ELR (cell line): ENCODE measurements around the gene FUT7.
A peak's percentile ranks its signal among the peaks of the same experiment; 100 is the strongest.
"Not testable (repeated sequence)": the region's sequence is repeated elsewhere in the genome, so short reads cannot be mapped to it uniquely, and the experiment has no call there.

Source experiments
- DNase-seq: peaks from one replicate; pipeline ENCODE4 v3.0.0-alpha.2; 2015; ENCODE audit warnings: low read depth

Gene FUT7

DNA sequence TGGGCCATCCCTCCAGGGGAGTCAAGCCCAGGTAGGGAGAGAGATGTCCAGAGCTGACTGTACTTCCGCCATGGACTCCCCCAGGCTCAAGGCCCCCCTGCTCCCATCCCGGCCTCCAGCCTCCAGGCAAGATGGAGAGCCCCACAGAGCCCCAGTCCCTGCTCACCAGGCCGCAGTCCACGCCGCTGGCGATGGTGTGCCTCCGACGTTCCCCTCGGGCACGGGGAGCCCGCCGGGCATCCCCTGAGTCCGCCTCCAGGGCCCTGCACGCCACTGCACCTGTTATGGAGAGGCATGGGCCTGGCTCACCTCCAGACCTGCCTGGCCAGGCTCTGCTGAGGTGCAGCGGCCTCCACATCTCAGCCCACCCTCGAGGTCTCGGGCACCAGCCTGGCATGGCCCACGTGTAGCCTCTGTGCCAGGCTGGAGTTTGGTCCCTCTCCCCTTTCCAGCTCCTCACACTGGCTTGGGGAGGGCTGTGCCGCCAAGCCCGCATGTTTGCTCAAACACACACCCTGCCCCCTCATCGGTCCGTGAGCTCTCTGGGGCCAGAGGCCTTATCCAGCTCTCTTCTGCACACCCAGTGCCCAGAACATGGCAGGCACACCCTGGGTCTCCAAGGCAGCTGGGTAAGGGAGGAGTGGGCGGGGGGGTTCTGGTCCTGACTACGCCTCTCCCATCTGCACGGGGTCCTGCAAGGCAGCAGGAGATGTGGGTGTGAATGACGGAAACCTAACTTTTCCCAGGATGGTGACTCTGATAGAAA lies 34.4 kb upstream of the FUT7 start:
- DNase-seq: no peak

DNA sequence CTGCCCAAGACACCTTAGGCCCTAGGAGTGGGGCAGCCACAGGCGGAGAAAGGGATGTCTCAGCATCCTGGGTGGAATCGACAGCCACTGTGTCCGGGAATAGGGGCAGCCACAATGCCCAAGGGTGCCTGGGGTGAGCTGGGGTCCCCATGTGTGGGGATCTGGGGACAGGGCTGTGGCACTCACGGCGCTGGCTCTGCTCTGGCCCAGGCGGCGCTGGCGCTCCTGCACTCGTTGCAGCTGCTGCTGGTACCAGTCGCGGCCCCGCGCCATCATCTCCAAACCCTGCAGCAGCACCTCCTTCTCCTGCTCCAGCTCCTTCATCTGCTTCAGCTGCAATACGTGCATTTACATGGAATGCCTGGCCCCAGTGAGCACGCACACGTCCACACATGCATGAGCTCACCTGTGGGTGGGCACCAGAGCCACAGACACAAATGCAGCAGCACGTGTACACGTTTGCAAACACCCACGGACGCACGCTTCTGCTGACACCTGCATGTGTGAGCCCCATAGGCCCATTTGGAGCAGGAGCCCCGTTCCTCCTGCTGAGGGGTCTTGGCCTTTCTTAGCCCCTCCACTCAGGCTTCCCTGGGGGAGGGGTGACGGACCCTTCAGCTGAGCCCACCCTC lies 33.6 kb upstream of the FUT7 start:
- no peak for DNase-seq

DNA sequence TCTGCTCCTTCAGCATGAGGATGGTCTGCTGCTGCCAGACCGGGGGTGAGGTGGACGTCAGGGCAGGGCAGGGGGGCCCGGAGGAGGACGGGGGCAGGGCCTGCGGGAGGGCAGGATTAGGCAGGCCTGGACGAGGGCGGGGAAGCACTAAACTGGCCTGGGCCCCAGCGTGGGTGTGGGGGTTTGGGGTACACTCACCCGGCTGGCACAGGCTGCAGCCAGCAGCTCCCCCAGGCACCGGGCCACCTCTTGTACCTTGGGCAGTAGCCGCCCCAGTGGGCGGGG lies 32.9 kb upstream of the FUT7 start:
- DNase-seq: no peak

DNA sequence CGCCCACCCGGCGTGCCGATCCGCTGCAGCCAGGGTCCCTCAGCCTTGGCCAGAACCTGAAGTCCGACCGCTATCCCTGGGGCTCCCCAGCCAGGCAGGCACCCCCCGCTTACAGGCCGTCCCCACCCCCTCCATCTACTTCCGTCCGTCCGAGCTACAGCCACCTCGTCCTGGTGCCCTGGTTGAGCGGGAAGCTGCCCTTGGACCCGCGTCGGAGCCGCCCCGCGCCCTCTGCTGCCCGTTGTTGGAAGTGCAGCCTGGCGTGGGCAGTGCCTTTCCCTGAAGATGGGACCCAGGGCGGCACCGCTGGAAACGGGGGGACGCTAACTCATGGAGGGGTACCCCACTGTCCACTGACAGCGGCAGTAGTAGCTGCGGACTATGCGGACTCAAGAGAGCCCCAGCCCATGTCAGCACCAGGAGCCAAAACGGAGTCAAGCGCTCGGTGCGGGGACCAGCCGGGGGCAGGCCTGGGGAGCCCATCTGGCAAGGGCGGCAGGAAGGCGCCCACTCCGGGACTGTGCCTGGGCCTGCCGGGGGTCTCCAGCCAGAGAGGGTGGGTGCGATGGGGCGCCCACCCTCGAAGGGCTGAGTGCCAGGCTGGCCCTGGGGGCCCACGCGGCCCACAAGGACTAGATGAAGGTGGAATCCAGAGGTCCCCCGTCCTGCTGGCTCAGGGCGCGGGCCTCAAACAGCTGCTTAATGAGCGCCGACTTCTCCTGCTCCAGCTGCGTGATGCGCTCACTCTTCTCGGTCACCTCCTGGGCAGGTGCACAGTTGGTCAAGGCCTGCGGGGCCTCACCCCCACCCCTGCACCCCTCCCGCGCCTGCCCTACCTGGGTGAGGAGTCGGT lies 32.4 kb upstream of the FUT7 start:
- peak; percentile 76 for DNase-seq

DNA sequence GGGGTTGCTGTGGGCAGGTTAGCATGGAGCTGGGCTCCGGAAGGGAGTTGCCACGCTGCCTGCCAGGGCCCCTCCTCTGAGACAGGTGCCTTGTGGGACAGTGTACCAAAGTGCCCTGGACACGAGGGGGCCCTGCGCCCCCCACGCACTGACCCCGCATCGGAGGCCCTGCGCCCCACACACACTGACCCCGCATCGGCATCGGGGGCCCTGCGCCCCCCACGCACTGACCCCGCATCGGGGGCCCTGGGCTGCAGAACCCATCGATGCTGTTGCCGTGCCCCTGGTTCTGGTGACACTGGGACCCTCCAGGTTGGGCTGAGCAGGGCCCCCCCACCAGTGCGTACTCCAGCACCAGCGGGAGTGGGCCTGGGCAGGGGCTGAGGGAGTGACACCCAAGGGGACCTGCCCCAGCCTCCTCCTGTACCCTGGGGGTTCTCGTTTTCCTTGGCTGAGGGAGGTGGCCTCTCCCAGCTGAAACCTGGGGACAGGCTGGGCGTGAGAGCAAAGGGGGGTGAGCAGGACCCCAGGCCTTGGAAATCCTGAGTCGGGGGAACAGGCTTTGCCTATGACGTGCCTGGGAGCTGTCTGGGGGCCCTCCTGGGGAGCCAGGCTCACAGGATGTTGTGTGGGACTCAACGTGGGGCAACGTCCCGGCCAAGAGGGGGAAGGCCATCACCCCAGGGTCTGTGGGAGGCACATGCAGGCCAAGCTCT lies 31.6 kb upstream of the FUT7 start:
- no peak for DNase-seq

DNA sequence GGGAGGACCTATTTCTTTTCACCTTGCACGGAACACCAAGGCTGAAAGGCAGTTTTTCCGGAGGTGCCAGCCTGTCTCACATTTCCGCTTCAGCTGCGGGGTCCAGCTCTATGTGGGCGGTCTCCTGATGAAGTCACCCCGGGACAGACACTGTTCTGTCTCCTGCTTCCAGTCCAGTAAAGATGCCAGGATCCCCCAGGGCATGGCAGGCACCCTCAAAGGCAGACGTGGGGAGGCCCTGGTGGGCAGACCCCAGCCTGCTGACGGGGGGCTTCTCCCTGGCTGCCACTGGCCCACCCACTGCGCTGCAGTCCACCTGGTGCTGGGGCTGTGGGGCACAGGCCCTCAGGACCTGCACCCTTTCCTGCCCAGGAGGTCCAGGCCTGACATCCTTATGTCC lies 30.9 kb upstream of the FUT7 start:
- DNase-seq: not testable (repeated sequence)

DNA sequence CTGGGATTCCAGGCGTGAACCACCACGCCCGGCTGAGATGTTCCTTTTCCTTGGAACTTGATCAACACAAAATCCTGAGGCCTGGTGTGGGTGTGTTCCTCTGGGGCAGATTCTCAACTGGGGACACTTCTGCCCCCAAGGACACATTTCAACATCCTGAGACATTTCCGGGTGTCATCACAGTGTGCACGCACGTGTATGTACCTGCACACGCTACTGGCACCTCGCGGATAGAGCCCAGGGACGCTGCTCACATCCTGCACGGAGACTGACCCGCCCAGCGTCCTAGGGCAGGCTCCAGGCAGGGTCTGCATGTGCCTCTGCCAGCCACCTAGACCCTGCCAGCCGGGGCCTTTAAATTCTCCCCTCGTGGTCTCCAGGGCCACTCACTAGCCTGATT lies 30.5 kb upstream of the FUT7 start:
- DNase-seq: no peak

DNA sequence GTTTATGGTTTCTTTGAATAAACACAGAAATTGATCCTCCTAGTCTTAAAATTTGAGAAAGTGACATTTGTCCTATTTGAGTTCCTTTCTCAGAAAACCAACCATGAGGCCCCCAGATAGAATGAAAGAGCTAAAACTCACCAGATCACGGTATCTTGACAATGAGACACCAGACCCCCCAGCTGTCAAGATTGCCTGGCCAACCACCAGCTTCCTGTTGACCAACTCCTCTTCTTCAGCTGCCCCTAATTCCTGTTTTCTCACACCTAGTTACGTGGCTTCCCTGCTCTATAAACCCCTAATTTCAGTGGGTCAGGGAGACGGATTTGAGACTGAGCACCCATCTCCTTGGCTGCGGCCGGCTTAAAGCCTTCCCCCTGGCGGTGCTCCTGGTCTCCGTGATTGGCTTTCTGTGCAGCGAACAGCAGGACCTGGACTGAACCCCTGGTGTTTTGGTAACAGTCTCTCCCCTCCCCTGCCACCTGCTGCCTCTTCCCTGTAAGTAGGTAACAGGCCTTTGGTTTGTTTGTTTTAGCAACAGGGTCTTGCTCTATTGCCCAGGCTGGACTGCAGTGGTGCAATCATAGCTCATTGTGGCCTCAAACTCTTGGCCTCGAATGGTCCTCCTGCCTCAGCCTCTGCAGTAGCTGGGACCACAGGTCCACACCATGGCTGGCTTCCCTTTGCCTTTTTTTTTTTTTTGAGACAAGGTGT lies 26.8 kb upstream of the FUT7 start:
- no peak for DNase-seq

DNA sequence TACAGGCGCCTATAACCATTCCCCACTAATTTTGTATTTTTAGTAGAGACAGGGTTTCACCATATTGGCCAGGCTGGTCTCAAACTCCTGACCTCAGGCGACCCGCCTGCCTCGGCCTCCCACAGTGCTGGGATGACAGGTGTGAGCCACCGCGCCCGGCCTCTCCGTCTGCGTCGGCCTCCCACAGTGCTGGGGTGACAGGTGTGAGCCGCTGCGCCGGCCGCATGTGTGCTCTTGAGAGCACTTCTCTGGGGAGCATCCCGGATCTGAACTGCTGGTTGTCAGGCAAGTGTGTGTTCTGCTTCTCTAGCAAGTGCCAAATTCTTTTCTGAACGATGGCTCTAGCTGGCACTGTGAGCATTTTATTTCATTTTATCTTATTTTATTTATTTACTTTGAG lies 25.7 kb upstream of the FUT7 start:
- DNase-seq: no peak

DNA sequence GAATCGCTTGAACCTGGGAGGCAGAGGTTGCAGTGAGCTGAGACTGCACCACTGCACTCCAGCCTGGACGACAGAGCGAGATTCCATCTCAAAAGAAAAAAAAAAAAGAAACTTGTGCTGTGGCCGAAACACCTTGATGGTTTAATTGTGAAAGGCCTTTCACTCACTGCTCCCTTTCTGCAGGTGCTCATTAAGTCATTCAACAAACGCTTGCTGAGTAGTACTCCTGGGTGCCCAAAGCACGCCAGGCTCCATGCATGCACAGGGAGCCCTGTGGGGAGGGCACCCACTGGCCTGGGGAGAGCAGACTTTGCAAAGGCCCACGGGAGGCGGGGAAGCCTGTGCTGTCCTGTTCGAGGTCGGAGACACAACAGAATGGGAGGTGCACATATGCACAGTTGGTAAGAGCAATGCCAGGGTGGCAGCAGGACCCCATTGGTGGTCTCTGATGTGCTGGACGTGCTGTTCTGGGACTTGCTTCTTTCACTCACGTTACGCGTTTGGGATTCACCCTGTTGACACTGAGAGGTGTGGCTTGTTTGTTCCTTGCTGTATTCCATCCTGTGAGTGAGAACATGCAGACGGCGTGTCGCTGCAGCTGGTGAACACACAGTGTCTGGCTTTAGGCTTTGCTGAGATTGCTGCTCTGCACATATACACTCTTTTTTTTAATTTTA lies 25.0 kb upstream of the FUT7 start:
- DNase-seq: no peak

DNA sequence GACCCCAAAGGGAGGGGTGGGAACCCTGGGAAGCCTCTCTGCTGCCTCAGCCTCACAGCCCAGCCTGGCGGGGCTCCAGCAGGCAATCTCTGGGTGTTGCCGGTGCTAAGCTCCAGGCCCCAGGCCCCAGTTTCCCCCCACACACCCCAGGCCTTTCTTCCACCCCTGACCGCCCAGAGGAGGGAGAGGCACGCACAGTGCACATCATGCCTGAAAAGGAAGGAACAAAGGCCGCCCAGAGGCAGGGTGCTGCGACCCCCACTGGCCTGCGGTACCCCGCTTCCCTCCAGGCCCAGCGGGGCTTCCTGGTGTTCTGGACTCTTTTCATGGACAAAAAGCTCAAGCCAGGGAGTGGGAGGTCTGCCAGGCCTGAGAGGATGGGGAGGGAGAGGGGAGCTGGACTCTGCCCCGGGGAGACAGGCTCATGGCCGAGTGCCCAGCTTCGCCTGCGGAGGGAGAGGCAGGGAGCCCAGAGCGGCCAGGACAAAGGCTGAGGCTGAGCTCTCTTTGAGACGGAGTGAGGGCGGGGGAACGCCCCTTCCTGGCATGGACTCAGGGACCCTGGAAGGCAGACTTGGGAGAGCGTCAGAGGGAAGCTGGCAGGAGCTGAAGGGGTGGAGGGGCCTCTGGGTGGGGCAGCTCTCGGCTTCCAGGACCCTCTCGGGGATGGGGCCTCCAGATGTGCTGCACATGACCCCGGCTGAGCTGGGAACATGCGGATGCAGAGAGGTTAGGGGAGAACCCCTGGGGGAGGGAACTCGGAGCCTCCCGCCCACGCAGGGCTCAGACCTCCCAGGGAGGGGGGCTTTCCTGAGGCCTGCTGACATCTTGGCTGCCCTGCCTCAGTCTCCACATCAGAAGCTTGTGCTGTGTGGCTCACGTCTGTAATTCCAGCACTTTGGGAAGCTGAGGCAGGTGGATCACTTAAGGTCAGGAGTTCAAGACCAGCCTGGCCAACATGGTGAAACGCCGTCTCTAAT lies 23.8 kb upstream of the FUT7 start:
- no peak for DNase-seq

DNA sequence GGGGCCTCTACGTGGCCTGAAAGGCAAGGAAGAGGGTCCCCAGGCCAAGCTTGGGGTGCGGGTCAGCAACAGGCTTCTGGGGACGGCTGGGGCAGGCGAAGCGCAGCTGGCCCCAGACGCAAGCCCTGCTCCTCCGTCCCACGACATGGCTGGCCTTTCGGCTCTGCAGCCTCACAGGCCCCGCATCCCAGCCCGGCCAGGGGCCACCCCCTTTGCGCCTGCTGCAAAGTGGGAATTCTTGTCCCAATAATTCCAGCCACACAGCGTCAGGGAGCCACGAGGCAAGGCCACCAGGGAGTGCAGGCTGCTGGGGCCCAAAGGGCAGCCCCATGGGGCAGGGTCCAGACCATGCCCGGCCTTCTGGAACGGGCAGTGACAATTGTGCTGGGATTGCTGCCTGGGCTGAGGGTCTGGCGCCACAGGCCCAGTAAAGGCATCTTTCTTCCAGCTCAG lies 23.1 kb upstream of the FUT7 start:
- no peak for DNase-seq

DNA sequence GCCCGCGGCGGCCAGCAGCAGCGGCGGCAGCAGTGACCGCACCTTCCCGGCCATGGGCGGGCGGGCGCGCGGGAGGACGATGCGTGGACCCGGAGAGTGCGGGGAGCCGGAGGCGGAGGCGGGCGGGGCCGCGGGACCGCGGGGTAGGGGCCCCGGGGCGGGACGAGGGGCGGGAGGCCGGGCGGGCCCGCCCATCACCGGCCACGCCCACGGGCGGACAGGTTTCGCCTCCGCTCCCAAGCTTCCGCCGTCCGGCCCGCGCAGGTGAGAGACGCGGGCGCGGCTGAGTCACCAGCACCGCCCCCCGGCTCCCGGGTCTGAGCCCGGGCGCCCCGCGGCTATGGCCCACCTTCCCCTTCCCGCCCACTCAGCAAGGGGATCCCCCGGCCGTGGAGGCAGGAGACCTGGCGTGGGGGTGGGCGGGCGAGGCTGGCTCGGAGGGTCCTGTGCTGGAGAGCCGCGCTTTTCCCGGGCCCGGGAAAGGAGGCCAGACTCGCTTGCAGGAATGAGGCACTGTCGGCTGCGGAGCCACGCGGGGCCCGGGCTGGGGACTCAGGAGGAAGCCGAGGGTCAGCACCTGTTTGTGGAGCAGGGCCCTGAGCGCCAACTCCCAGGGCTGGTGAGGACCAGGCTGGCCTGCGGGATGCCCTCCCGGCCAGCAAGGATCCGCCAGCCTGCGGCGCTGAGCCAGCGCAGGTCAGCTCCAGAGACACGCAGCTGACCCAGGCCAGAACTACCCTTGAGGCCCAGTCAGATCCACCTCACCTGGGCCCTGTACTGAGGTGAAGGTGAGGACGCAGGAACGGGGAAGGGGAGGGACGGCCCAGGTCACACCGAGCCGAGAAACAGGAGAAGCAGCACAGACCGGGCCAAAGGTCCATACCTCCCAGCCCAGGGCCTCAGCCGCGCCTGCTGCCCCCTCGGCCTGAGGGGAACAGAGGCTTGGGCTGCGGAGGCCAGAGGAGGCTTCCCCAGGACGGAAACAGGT lies 22.4 kb upstream of the FUT7 start, which contains the start of gene ENTPD2:
ENTPD2 (minus strand) TSS at position 118 of the 988 bp plus-strand sequence; CDS start at position 54, 64 bp downstream.
- no peak for DNase-seq

DNA sequence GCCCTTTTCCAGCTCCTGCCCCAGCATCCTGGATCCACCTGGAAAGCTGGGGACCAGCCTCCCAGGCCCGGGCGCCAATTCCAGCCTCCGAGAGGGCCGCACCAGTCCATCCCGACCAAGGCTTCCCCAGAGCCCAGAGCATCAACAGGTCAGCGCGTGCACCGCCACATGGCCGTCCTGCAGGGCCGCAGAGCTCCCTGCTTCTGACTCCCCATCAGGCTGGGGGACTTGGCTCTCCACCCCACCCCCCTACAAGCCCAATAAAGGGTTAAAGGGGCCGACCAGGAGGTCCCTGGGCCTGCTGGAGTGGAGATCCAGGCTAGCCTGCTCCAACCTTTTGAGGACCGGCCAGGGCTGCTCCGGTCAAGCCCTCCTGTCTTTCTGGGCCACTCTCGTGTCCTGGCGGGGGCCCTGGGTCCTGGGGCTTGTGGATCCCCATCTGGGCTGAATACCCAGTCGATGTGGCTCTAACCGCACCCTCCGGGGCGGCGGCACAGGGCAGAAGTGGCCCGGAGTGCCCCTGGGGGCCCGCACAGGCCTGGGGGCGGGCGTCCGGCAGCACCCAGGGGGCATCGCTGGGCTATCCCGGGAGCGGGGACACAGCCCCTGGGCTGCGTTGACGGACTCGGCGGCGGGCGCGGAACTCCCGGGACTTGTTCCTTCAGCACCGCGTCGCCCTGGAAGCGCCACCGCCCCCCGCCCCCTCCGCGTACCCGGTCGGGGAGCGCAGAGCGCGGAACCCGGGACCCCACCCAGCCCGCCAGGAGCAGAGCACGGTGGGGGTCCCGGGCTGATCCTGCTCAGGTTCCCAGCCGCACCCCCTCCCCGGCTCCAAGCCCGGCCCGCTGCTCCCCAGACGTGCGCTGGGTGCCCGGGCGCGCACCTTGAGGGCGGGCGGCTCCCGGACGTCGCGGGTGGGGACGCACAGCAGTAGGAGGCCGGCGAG lies 21.4 kb upstream of the FUT7 start:
- no peak for DNase-seq

DNA sequence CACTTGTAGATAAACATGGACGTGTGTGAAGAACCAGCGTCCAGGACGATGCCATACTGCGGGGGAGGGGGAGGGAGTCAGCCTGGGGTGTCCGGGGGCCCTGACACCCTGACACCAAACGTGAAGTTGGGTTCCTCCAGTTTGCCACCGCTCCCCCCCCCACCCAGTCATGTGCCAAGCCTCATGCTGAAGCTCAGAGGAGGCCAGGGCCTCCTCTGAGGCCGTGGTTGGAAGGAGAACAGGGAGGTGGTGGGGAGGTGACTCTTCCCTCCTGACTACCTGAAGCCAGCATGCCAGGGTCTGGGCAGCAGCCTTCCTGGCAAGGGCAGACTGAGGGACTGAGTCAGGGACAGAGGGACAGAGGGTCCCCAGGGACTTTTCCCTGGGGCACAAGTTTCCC lies 20.4 kb upstream of the FUT7 start:
- DNase-seq: no peak

DNA sequence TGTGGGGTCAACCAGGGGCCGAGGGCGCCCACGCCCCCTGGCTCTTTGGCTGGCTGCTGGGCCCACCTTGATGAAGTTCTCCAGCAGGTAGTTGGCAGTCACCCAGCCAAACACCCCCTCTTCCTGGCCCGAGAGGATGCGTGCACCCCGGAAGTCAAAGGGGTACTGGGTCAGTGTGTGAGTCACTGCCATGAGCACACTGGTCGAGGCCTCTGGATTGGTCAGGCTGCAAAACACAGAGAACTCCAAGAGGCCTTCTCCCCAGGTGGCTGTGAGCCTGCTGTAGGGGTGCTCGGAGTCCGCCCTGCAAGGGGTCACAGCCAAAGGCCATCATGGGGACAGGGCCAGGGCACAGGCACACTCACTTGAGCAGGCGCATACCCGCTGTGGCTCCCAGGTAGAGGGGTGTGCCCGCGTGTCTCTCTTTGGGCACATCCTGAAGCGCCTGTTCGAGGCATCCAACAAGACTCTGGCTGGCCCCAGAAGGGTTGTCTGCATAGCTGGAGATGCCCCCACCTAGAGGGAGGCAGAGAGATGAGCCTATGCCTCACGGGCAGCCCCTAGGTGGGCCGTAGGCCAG lies 19.3 kb upstream of the FUT7 start:
- no peak for DNase-seq

DNA sequence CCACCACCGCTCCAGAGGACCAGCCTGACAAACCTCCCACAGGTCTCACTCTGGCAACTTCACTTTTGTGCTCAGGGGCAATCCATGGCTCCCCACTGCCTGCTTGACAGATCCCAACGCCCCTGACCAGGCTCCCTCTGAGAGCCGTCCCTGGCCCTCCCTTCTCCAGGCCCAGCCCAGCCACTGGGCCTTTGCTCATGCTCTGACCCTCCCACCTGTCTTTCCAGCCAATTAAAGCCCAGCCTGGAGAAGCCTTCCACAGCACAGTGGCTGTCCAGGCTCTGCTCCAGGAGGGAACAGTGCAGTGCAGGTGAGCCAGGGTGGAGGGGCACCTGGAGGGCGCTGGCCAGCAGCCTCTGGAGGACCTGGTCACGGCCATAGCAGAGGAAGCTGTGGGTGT lies 18.7 kb upstream of the FUT7 start:
- DNase-seq: peak; percentile 38
